Right lobe of liver (tissue), 6 donors: ENCODE results near the gene ALPG. TPM values are rescaled to one million over a fixed set of nuclear protein-coding genes. Genes with fewer than 3 reads are reported as not detected.
"Not testable (repeated sequence)": the region's sequence is repeated elsewhere in the genome, so short reads cannot be mapped to it uniquely, and the experiment has no call there.

Source experiments
- ATAC-seq, 4 donors: fragments of 200-7000 bp; cut with Tn5 transposase; one replicate each; pipeline ENCODE4 v1.9.1; 2020; ENCODE audit warnings: mild to moderate bottlenecking in 4 of 4, moderate library complexity in 4 of 4
- DNase-seq, 3 donors: peaks; one replicate each; pipeline ENCODE4 v3.0.0-alpha.2; 2020
- H3K27ac ChIP-seq, 3 donors: fragments of 200-600 bp; one replicate each; pipeline ENCODE4 v1.8.0; 2022
- H3K27me3 ChIP-seq, 2 donors: fragments of 200-600 bp; one replicate each; pipeline ENCODE4 v1.8.0; 2022
- H3K36me3 ChIP-seq, 4 donors: fragments of 200-600 bp; sonication (generic) in 1 of 4; one replicate each; pipeline versions ENCODE4 v1.5.1 to v1.8.0; 2017 to 2022; ENCODE audit warnings: control low read depth in 1 of 4
- H3K4me1 ChIP-seq, 4 donors: fragments of 200-600 bp; sonication (generic) in 1 of 4; one replicate each; pipeline versions ENCODE4 v1.5.1 to v1.8.0; 2017 to 2022; ENCODE audit warnings: control low read depth in 1 of 4
- H3K4me3 ChIP-seq, 3 donors: fragments of 200-600 bp; one replicate each; pipeline ENCODE4 v1.8.0; 2022
- H3K9me3 ChIP-seq, 4 donors: fragments of 200-600 bp; sonication (generic) in 1 of 4; one replicate each; pipeline versions ENCODE4 v1.5.1 to v1.8.0; 2017 to 2022; ENCODE audit warnings: control low read depth in 1 of 4
- CTCF ChIP-seq, 4 donors: fragments of 200-600 bp in 3 of 4; fragments of 450-650 bp in 1 of 4; IDR thresholded peaks; one replicate each; pipeline versions ENCODE4 v1.5.1 to v1.8.0; 2016 to 2022; ENCODE audit warnings: antibody characterized with exemption in 4 of 4, mild to moderate bottlenecking in 2 of 4
- POLR2A ChIP-seq: fragments of 450-650 bp; IDR thresholded peaks from one replicate; pipeline ENCODE4 v1.6.1; 2017; ENCODE audit warnings: antibody characterized with exemption, mild to moderate bottlenecking
- WGBS: methylation state at CpG from one replicate; pipeline ENCODE4 v1.1.6; 2018; ENCODE audit warnings: low coverage, low lambda C conversion rate; ENCODE audit not compliant: insufficient coverage; ENCODE audit errors: missing lambda C conversion rate; 5-methylcytosine and 5-hydroxymethylcytosine counted together
- intact Hi-C, 2 donors: fragments of 100-400 bp; cut with DNase I; formaldehyde crosslinking; loops; one replicate each; pipeline versions ENCODE4 v1.11.2 to v1.14.1; 2022
- total RNA-seq, 6 experiments: library from RNA; depleted of rRNA in 2 of 6; stranded (reverse); fragments of >200 nt in 2 of 6; fragmentation: NEBNext Ultra II Directional in 3 of 6; extraction: Animal tissue kit (Norgen Biotek cat#: 25700) in 3 of 6; gene quantifications; one replicate each; pipeline versions ENCODE4 v1.1.0 to v1.2.4, GENCODE V29; 2016 to 2023
- donor health status: DM: no; HTN: yes; CAD: no.
- donor health status: DM: no; HTN: no; CAD: no.
- donor health status: DM: no; HTN: no; CAD: no.
- donor health status: DM: no; HTN: yes; CAD: no.
- donor health status: DM: no; HTN: yes; CAD: no.

ALPG gene
- total RNA-seq, 6 experiments from 2014 or later = not detected

- no peaks in the 10 kb centered on the region for H3K27me3 ChIP-seq
- peaks cover 0 to 4% (median 2%) of the 10 kb centered on the region in 4 donors for H3K4me1 ChIP-seq
- no CpG with 5 or more reads among the region's 22 CpGs for WGBS
- H3K27ac ChIP-seq = no peak overlapping the region
- no peaks in the 10 kb centered on the region for H3K9me3 ChIP-seq
- ATAC-seq = peak; percentile 26 to 45 (median 35)
- H3K36me3 ChIP-seq = no peaks in the 10 kb centered on the region
- DNase-seq = peak in 1 of 3 donors; percentile 47
- TF ChIP-seq CTCF (IDR thresholded peaks at IDR 0.05) (peak; percentile 42 to 61 (median 54)), POLR2A (no peak)
- H3K4me3 ChIP-seq = no peak overlapping the region
- intact Hi-C loops = loop anchor here (5.0 to 10.0 kb wide), 3 partner anchors 86 to 537 kb away; partner anchors contain the start of genes CHRND (in 1 of the 2) and PRSS56 (in 1 of the 2)
These were observed 32.5 kb downstream of the ALPG start for GRCh38 chr2:232438951-232439757.

- 33% methylated on average over 1 of the region's 5 CpGs for WGBS
- Histone ChIP-seq H3K4me1 (peaks cover 0 to 10% (median 5%) of the 10 kb centered on the region in 4 donors), H3K27me3 (no peaks in the 10 kb centered on the region), H3K4me3 (no peak overlapping the region), H3K36me3 (no peaks in the 10 kb centered on the region), H3K27ac (no peak overlapping the region), H3K9me3 (no peaks in the 10 kb centered on the region)
- DNase-seq (peak in 1 of 3 donors; percentile 20), ATAC-seq (no peak)
- TF ChIP-seq CTCF (IDR thresholded peaks at IDR 0.05) = peak in 3 of 4 donors; percentile 39 to 46 (median 40)
- TF ChIP-seq POLR2A = no peak
- intact Hi-C loops = loop anchor here (5.0 to 10.0 kb wide), 3 partner anchors 85 to 537 kb away; partner anchors contain the start of genes CHRND (in 1 of the 2) and PRSS56 (in 1 of the 2)
These were observed 33.1 kb downstream of the ALPG start for GRCh38 chr2:232439758-232440135.

GRCh38 chr2:232440220-232441018 lies 33.8 kb downstream of the ALPG start:
- H3K27me3 ChIP-seq, H3K27ac ChIP-seq, H3K4me1 ChIP-seq, H3K9me3 ChIP-seq, H3K4me3 ChIP-seq, H3K36me3 ChIP-seq, intact Hi-C loops: not testable (repeated sequence)
- ATAC-seq = peak; percentile 70 to 75 (median 74)
- TF ChIP-seq CTCF (IDR thresholded peaks at IDR 0.05) = peak; percentile 91 to 95 (median 94)
- 43% methylated on average over 2 of the region's 16 CpGs for WGBS
- peak; percentile 84 to 89 (median 88) for DNase-seq

GRCh38 chr2:232441147-232441651 lies 34.6 kb downstream of the ALPG start:
- no peak for ATAC-seq
- H3K4me3 ChIP-seq = no peak overlapping the region
- TF ChIP-seq CTCF (IDR thresholded peaks at IDR 0.05) (no peak), POLR2A (no peak)
- intact Hi-C loops = no loop called here
- peak in 2 of 3 donors; percentile 41 to 50 for DNase-seq
- no peaks in the 10 kb centered on the region for H3K27me3 ChIP-seq
- H3K27ac ChIP-seq = no peak overlapping the region
- no peaks in the 10 kb centered on the region for H3K36me3 ChIP-seq
- WGBS = 54% methylated on average over 2 of the region's 12 CpGs
- no peaks in the 10 kb centered on the region for H3K9me3 ChIP-seq
- H3K4me1 ChIP-seq = peaks cover 0 to 10% (median 5%) of the 10 kb centered on the region in 4 donors

GRCh38 chr2:232441922-232442321 lies 35.3 kb downstream of the ALPG start:
- H3K9me3 ChIP-seq, H3K27me3 ChIP-seq, H3K27ac ChIP-seq, H3K36me3 ChIP-seq, H3K4me3 ChIP-seq, ATAC-seq, intact Hi-C loops: not testable (repeated sequence)
- WGBS = no CpG with 5 or more reads among the region's 10 CpGs
- peaks cover 0 to 16% (median 7%) of the 10 kb centered on the region in 4 donors for H3K4me1 ChIP-seq
- DNase-seq = peak in 1 of 3 donors; percentile 53

- DNase-seq = peak in 1 of 3 donors; percentile 35
- ATAC-seq, H3K27me3 ChIP-seq, H3K27ac ChIP-seq, H3K9me3 ChIP-seq, intact Hi-C loops, H3K36me3 ChIP-seq, H3K4me3 ChIP-seq: not testable (repeated sequence)
- peaks cover 0 to 21% (median 9%) of the 10 kb centered on the region in 4 donors for H3K4me1 ChIP-seq
- WGBS = no CpG with 5 or more reads among the region's 13 CpGs
These were observed 35.8 kb downstream of the ALPG start for GRCh38 chr2:232442431-232442830.

GRCh38 chr2:232443047-232443446 lies 36.4 kb downstream of the ALPG start:
- H3K4me3 ChIP-seq, ATAC-seq, intact Hi-C loops, H3K9me3 ChIP-seq, H3K36me3 ChIP-seq, H3K27me3 ChIP-seq: not testable (repeated sequence)
- no CpG with 5 or more reads among the region's 13 CpGs for WGBS
- Histone ChIP-seq H3K27ac (peak overlapping the region in 1 of 3 donors; percentile 31), H3K4me1 (peaks cover 0 to 26% (median 12%) of the 10 kb centered on the region in 4 donors)
- peak in 1 of 3 donors; percentile 41 for DNase-seq
